Measurements from ENCODE around the gene PDGFC. TPM values are rescaled to one million over a fixed set of nuclear protein-coding genes. Genes with fewer than 3 reads are reported as not detected.

The PDGFC gene
- total RNA-seq, 1 donor from 2014 or later = 39.9 TPM

- Mint-ChIP-seq H3K4me3 (no peak overlapping the region), H3K9me3 (peaks cover 5% of the 10 kb centered on the region), H3K27ac (no peak overlapping the region), H3K4me1 (ENCODE audit: unreplicated experiment) (peaks cover 8% of the 10 kb centered on the region), H3K36me3 (peaks cover 7% of the 10 kb centered on the region), H3K27me3 (no peaks in the 10 kb centered on the region)
- TF ChIP-seq CTCF (conservative IDR thresholded peaks at IDR 0.05) = no peak
- no peak for DNase-seq (ENCODE audit: extremely low spot score, unreplicated experiment)
Measured at GRCh38 chr4:156901871-156902270, 69.7 kb downstream of the PDGFC start.

GRCh38 chr4:156898373-156899117 lies 73.1 kb downstream of the PDGFC start:
- Mint-ChIP-seq H3K27me3 (no peaks in the 10 kb centered on the region), H3K27ac (no peak overlapping the region), H3K4me1 (ENCODE audit: unreplicated experiment) (peaks cover 8% of the 10 kb centered on the region), H3K4me3 (no peak overlapping the region), H3K9me3 (peaks cover 5% of the 10 kb centered on the region), H3K36me3 (peaks cover 7% of the 10 kb centered on the region)
- DNase-seq (ENCODE audit: extremely low spot score, unreplicated experiment) = no peak
- TF ChIP-seq CTCF (conservative IDR thresholded peaks at IDR 0.05) = no peak

GRCh38 chr4:156896527-156896926 lies 75.1 kb downstream of the PDGFC start:
- TF ChIP-seq CTCF (conservative IDR thresholded peaks at IDR 0.05) = no peak
- Mint-ChIP-seq H3K27me3 (no peaks in the 10 kb centered on the region), H3K4me1 (ENCODE audit: unreplicated experiment) (peaks cover 8% of the 10 kb centered on the region), H3K27ac (no peak overlapping the region), H3K36me3 (peaks cover 7% of the 10 kb centered on the region), H3K4me3 (no peak overlapping the region), H3K9me3 (peaks cover 5% of the 10 kb centered on the region)
- no peak for DNase-seq (ENCODE audit: extremely low spot score, unreplicated experiment)

- no peak for DNase-seq (ENCODE audit: extremely low spot score, unreplicated experiment)
- no peak overlapping the region for H3K4me3 Mint-ChIP-seq
- H3K9me3 Mint-ChIP-seq = no peaks in the 10 kb centered on the region
- TF ChIP-seq CTCF (conservative IDR thresholded peaks at IDR 0.05) = no peak
- H3K36me3 Mint-ChIP-seq = peaks cover 7% of the 10 kb centered on the region
- H3K27ac Mint-ChIP-seq = no peak overlapping the region
- peaks cover 8% of the 10 kb centered on the region for H3K4me1 Mint-ChIP-seq (ENCODE audit: unreplicated experiment)
- no peaks in the 10 kb centered on the region for H3K27me3 Mint-ChIP-seq
Measured at GRCh38 chr4:156894234-156894633, 77.4 kb downstream of the PDGFC start.

GRCh38 chr4:156892805-156893204 lies 78.8 kb downstream of the PDGFC start:
- Mint-ChIP-seq H3K9me3 (no peaks in the 10 kb centered on the region), H3K4me3 (no peak overlapping the region), H3K27ac (no peak overlapping the region), H3K27me3 (no peaks in the 10 kb centered on the region), H3K36me3 (no peaks in the 10 kb centered on the region), H3K4me1 (ENCODE audit: unreplicated experiment) (peaks cover 8% of the 10 kb centered on the region)
- DNase-seq (ENCODE audit: extremely low spot score, unreplicated experiment) = no peak
- no peak for TF ChIP-seq CTCF (conservative IDR thresholded peaks at IDR 0.05)
